Uterus (tissue), 4 donors: ENCODE results near the gene ATP6V0E2. TPM values are rescaled to one million over a fixed set of nuclear protein-coding genes. Genes with fewer than 3 reads are reported as not detected.
A peak's percentile ranks its signal among the peaks of the same experiment; 100 is the strongest.

ENCODE experiments used
- DNase-seq, 2 donors: peaks; one replicate each; pipeline ENCODE4 v3.0.0-alpha.2; 2019 to 2020
- H3K27ac ChIP-seq, 2 donors: fragments of 200-600 bp; sonication (generic); 1 replicate in 1 of 2; 2 replicates in 1 of 2; pipeline ENCODE4 v1.5.1; 2016 to 2018
- H3K27me3 ChIP-seq, 2 donors: fragments of 200-600 bp; sonication (generic); one replicate each; pipeline ENCODE4 v1.5.1; 2018 to 2019; ENCODE audit warnings: control low read depth in 1 of 2
- H3K36me3 ChIP-seq, 2 donors: fragments of 200-600 bp; sonication (generic); one replicate each; pipeline ENCODE4 v1.5.1; 2019; ENCODE audit warnings: control low read depth in 1 of 2
- H3K4me1 ChIP-seq, 2 donors: fragments of 200-600 bp; sonication (generic); one replicate each; pipeline ENCODE4 v1.5.1; 2018 to 2019; ENCODE audit warnings: control low read depth in 1 of 2
- H3K4me3 ChIP-seq, 2 donors: fragments of 200-600 bp; sonication (generic); 1 replicate in 1 of 2; 2 replicates in 1 of 2; pipeline ENCODE4 v1.5.1; 2018 to 2019; ENCODE audit warnings: mild to moderate bottlenecking in 1 of 2
- H3K9me3 ChIP-seq, 2 donors: fragments of 200-600 bp; sonication (generic); one replicate each; pipeline ENCODE4 v1.5.1; 2019; ENCODE audit warnings: control low read depth in 1 of 2
- POLR2A ChIP-seq, 2 donors: fragments of 450-650 bp; IDR thresholded peaks; one replicate each; pipeline ENCODE4 v1.6.1; 2016; ENCODE audit warnings: antibody characterized with exemption in 2 of 2, mild to moderate bottlenecking in 1 of 2, moderate library complexity in 1 of 2
- intact Hi-C: fragments of 100-400 bp; cut with DNase I; formaldehyde crosslinking; loops from one replicate; pipeline ENCODE4 v1.15.1; 2023; ENCODE audit warnings: low total_unique reads
- total RNA-seq, 4 donors: library from RNA; depleted of rRNA in 3 of 4; stranded (reverse); fragments of >200 nt in 3 of 4; gene quantifications; one replicate each; pipeline versions ENCODE4 v1.1.0 to v1.2.4, GENCODE V29; 2014 to 2023
- TF ChIP-seq, protein P1 (sequence below), 4 experiments: fragments of 200-600 bp in 2 of 4; fragments of 450-650 bp in 2 of 4; sonication (generic) in 2 of 4; IDR thresholded peaks; one replicate each; pipeline ENCODE4 v1.5.1; 2016 to 2019; ENCODE audit warnings: antibody characterized with exemption in 4 of 4, mild to moderate bottlenecking in 2 of 4, moderate library complexity in 1 of 4
- donor health status: DM: yes; HTN: yes; CAD: no.

ATP6V0E2 gene
- total RNA-seq, 4 donors from 2014 or later, result 2.6 to 22.5 (median 10.1) TPM

DNA sequence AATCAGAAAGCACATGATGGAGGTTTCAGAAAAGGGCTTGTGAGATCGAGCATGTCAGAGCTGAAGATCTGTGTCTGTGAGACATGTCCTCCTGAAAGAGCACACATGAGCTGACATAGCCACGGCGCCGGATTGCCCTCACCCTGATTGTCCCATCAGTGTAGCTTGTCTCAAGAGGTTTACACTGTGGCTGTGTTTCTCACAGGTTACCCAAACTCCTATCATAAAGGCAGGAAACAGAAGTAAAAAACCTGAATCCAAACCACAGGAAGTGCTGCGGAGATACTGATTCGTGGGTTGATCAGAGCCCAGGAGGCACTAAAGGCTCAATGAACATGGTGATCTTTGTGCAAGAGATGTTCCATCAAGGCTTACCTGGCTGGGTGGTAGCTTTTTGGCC, 3.9 kb upstream of the ATP6V0E2 start:
- no peak overlapping the region for H3K27ac ChIP-seq
- no peaks in the 10 kb centered on the region for H3K9me3 ChIP-seq
- DNase-seq, result no peak
- peaks cover 0 to 4% of the 10 kb centered on the region in 2 donors for H3K4me1 ChIP-seq
- no peaks in the 10 kb centered on the region for H3K36me3 ChIP-seq
- intact Hi-C loops, result loop anchor here (10.0 kb wide), 1 partner anchor 1355 kb away; the partner anchor contains the start of gene ABCF2
- no peak for TF ChIP-seq POLR2A (IDR thresholded peaks at IDR 0.05)
- TF ChIP-seq, protein P1, sequence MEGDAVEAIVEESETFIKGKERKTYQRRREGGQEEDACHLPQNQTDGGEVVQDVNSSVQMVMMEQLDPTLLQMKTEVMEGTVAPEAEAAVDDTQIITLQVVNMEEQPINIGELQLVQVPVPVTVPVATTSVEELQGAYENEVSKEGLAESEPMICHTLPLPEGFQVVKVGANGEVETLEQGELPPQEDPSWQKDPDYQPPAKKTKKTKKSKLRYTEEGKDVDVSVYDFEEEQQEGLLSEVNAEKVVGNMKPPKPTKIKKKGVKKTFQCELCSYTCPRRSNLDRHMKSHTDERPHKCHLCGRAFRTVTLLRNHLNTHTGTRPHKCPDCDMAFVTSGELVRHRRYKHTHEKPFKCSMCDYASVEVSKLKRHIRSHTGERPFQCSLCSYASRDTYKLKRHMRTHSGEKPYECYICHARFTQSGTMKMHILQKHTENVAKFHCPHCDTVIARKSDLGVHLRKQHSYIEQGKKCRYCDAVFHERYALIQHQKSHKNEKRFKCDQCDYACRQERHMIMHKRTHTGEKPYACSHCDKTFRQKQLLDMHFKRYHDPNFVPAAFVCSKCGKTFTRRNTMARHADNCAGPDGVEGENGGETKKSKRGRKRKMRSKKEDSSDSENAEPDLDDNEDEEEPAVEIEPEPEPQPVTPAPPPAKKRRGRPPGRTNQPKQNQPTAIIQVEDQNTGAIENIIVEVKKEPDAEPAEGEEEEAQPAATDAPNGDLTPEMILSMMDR (IDR thresholded peaks at IDR 0.05), result no peak
- no peak overlapping the region for H3K4me3 ChIP-seq
- H3K27me3 ChIP-seq, result no peaks in the 10 kb centered on the region

DNA sequence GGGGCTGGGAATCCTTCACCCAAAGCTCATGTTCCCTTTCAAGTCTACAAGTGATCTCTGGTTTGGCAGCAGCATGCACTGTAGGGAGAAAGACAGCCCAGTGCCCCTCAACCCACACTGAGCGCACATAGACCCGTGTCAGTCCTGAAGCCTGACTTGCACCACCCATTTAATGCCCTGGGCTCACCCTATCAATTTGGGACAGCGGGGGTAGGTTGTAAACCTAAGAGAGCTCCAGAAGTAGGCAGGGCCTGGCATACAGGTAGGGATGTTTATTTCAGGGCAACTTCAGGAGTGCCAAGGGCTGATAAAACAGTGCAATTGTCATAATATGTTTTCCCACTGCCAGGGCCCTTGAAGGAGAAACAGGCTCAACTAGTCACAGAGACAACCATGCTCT, 3.5 kb upstream of the ATP6V0E2 start:
- H3K9me3 ChIP-seq, result no peaks in the 10 kb centered on the region
- no peaks in the 10 kb centered on the region for H3K36me3 ChIP-seq
- intact Hi-C loops, result loop anchor here (10.0 kb wide), 1 partner anchor 1355 kb away; the partner anchor contains the start of gene ABCF2
- H3K27me3 ChIP-seq, result no peaks in the 10 kb centered on the region
- no peak overlapping the region for H3K27ac ChIP-seq
- H3K4me1 ChIP-seq, result peaks cover 0 to 4% of the 10 kb centered on the region in 2 donors
- H3K4me3 ChIP-seq, result no peak overlapping the region
- no peak for DNase-seq
- TF ChIP-seq, protein P1 (IDR thresholded peaks at IDR 0.05), result no peak
- no peak for TF ChIP-seq POLR2A (IDR thresholded peaks at IDR 0.05)

DNA sequence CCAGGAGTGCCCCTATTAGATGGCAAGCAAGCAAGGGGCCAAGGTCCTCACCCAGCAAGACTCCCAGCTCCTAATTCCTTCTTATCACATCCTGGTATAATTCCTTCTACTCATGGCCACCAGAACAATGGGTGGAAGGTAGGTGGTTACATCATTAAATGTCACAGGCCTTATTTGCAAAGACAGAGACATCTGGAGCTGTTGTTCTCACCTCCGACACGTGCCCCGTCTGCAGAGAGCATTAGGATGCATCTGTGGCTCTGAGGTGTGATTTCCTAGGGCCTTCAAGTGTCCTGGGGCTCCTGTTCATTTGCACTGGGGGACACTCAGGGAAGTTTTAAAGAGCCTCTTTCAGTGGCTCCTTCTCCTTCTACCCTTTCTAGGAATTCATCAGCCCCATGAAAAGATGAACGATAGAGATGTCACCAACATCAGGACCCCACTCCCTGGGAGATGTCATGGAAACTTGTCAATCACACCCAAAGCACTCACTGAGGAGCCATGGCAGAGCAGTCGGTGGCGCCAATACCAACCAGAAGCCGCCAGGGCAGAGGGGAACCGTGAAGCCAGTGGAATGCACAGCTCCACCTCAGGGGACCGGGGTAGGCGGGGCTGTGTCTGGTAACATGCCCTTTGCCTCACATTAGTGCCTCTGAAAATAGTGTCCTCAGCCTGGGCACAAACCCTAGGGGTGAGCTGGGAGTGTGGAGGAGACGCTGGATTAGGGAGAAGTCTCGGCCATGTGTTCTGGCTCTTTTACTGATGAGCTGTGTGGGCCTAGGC, 2.9 kb upstream of the ATP6V0E2 start:
- DNase-seq, result no peak
- H3K36me3 ChIP-seq, result no peaks in the 10 kb centered on the region
- no peak overlapping the region for H3K4me3 ChIP-seq
- H3K9me3 ChIP-seq, result no peaks in the 10 kb centered on the region
- H3K27ac ChIP-seq, result no peak overlapping the region
- intact Hi-C loops, result loop anchor here (10.0 kb wide), 1 partner anchor 1354 kb away; the partner anchor contains the start of gene ABCF2
- peaks cover 0 to 4% of the 10 kb centered on the region in 2 donors for H3K4me1 ChIP-seq
- no peaks in the 10 kb centered on the region for H3K27me3 ChIP-seq
- TF ChIP-seq, protein P1 (IDR thresholded peaks at IDR 0.05), result no peak
- no peak for TF ChIP-seq POLR2A (IDR thresholded peaks at IDR 0.05)

DNA sequence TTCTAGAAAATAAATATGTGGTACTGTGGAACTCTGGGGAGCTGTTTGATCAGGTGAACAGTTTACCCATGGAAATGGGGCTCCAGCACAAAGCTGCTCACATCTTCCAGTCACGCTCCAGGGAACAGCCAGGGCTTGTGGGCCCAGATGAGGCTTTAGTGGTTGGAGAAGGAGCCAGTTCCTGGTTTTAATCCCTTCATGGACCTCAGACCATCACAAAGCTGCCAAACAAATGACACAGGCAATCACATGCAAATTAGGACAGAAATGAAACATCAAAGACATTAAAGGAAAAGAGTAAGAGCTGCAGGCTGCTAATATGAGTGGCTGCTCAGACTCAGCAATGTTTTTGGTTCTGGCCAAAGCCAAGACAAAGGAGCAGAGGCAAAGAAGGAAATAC, 2.2 kb upstream of the ATP6V0E2 start:
- Histone ChIP-seq H3K36me3 (no peaks in the 10 kb centered on the region), H3K4me1 (peaks cover 0 to 4% of the 10 kb centered on the region in 2 donors), H3K27me3 (no peaks in the 10 kb centered on the region), H3K9me3 (no peaks in the 10 kb centered on the region), H3K27ac (no peak overlapping the region), H3K4me3 (no peak overlapping the region)
- intact Hi-C loops, result loop anchor here (10.0 kb wide), 1 partner anchor 1353 kb away; the partner anchor contains the start of gene ABCF2
- TF ChIP-seq POLR2A (IDR thresholded peaks at IDR 0.05), result no peak
- TF ChIP-seq, protein P1 (IDR thresholded peaks at IDR 0.05), result no peak
- DNase-seq, result no peak

DNA sequence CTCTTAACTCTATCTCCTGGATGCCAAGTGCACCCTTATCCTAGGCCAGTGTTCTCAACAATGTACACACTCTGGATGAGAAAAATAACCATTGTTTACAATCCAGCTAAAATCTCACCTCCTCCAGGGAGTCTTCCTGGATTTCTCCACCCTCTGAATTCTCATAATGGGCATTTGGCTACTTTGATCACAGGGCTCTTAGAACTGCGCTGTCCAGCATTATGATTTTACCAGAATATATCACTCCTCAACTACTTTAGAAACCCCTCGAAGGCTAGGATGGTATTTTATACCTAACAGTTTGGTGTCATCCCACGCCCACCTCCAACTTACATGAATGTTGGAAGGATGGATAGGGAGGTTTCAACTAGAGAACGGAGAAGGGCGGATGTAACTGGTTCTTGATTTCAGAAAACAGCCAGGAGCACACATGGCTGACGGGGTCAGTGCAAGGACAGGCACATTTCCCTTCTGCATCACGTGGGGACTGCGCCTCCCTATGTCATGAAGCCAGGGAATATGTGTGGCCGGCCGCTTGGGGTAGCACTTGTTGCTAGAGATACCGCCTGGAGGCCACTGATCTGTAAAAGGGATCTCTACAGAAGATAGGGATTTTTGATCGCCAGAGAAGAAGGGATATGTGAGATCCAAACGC, 1.2 kb upstream of the ATP6V0E2 start:
- peaks cover 0 to 4% of the 10 kb centered on the region in 2 donors for H3K4me1 ChIP-seq
- TF ChIP-seq, protein P1 (IDR thresholded peaks at IDR 0.05), result peak; percentile 11 to 30 (median 18)
- no peak for TF ChIP-seq POLR2A (IDR thresholded peaks at IDR 0.05)
- peak overlapping the region; percentile 59 to 68 for H3K4me3 ChIP-seq
- peak overlapping the region; percentile 80 to 90 for H3K27ac ChIP-seq
- H3K27me3 ChIP-seq, result no peaks in the 10 kb centered on the region
- intact Hi-C loops, result loop anchor here (10.0 kb wide), 1 partner anchor 1352 kb away; the partner anchor contains the start of gene ABCF2
- no peaks in the 10 kb centered on the region for H3K36me3 ChIP-seq
- no peaks in the 10 kb centered on the region for H3K9me3 ChIP-seq
- DNase-seq, result peak; percentile 78 to 80
